OCI-LY3 (cell line): ENCODE measurements around the gene FZR1.

Experiments used
- H2AFZ ChIP-seq: fragments of 200-600, 300-600 bp; shearing (Covaris generic); 2 replicates; pipeline ENCODE4 v1.6.0; 2014; ENCODE audit warnings: antibody characterized with exemption, low read depth, low read length
- H3K27ac ChIP-seq: fragments of 200-600, 300-600 bp; sonication (generic); 2 replicates; pipeline ENCODE4 v1.5.1; 2014; ENCODE audit warnings: mild to moderate bottlenecking, low read length, moderate library complexity, mixed read lengths
- H3K27me3 ChIP-seq: fragments of 200-600, 300-600 bp; sonication (generic); 2 replicates; pipeline ENCODE4 v1.6.1; 2014; ENCODE audit warnings: low read depth, low read length, mixed read lengths
- H3K36me3 ChIP-seq: fragments of 200-600, 300-600 bp; sonication (generic); replicated peaks from 2 replicates; pipeline ENCODE3; 2014; ENCODE audit warnings: low read depth, low read length, mixed read lengths
- H3K4me1 ChIP-seq: fragments of 300-600, 200-600 bp; sonication (generic); 2 replicates; pipeline ENCODE4 v1.6.1; 2014; ENCODE audit warnings: low read length, mixed read lengths
- H3K4me2 ChIP-seq: fragments of 200-600, 300-600 bp; sonication (generic); 2 replicates; pipeline ENCODE4 v1.6.1; 2014; ENCODE audit warnings: low read length, mixed read lengths
- H3K4me3 ChIP-seq: fragments of 300-600, 200-600 bp; sonication (generic); 2 replicates; pipeline ENCODE4 v1.5.1; 2014; ENCODE audit warnings: antibody characterized with exemption, mild to moderate bottlenecking, low read length, moderate library complexity
- H3K79me2 ChIP-seq: fragments of 300-600, 200-600 bp; shearing (Covaris generic); 2 replicates; pipeline ENCODE4 v1.6.1; 2014; ENCODE audit warnings: mild to moderate bottlenecking, low read length, mixed read lengths
- H3K9ac ChIP-seq: fragments of 300-600, 200-600 bp; shearing (Covaris generic); 2 replicates; pipeline ENCODE4 v1.6.0; 2014; ENCODE audit warnings: mild to moderate bottlenecking, low read length, moderate library complexity
- H3K9me3 ChIP-seq: fragments of 200-600, 300-600 bp; shearing (Covaris generic); 2 replicates; pipeline ENCODE4 v1.6.1; 2014; ENCODE audit warnings: low read length, mixed read lengths; ENCODE audit not compliant: insufficient read depth
- H4K20me1 ChIP-seq: fragments of 200-600, 300-600 bp; sonication (generic); 2 replicates; pipeline ENCODE4 v1.6.1; 2016; ENCODE audit warnings: low read length, mixed read lengths; ENCODE audit not compliant: insufficient read depth
- EZH2phosphoT487 ChIP-seq: fragments of 200-600 bp; shearing (Covaris generic); IDR thresholded peaks from 2 replicates; pipeline ENCODE4 v1.6.1; 2018; ENCODE audit warnings: antibody characterized with exemption, mixed run types, low read depth
- TF ChIP-seq, protein P1 (sequence below): fragments of 200-600, 300-600 bp; sonication (generic); IDR thresholded peaks from 2 replicates; pipeline ENCODE4 v1.5.1; 2014; ENCODE audit warnings: antibody characterized with exemption, low read length, low read depth

Gene FZR1

DNA sequence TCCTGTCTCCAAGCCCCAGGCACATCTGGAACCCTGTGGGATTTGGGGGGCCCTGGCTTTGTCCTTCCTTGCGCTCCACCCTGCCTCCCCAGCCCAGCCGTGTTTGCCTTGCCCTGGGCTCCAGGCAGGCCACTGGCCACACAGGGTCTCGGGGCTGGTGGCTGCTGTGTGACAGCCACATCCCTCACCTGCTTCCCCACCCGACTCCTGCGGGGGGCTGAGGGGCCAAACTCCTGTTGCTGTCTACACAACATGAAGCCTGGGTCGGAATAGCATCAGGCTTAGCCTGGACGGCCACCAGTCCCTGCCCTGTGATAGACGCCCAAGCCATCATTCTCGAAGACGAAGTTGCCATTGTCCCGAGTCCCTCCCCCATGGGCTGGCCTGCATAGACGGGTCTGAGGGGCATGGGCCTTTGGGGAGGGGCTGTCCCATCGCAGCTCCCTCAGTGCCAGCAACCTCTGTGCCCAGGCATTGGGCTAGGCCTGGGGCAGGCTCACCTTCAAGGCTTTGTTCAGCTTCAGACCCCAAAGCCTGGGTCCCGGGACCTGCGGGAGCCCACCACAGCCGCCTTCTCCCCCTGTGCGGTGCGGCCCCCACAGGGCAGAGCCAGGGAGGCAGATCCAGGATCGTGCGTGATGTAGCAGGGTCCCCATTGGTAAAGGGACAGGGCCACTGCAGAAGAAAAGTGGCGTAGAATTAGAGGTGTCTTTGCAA is 17.4 kb downstream of the FZR1 start:
- H3K27me3 ChIP-seq = no peaks in the 10 kb centered on the region
- H3K4me2 ChIP-seq = no peak overlapping the region
- H3K36me3 ChIP-seq = peaks cover 54% of the 10 kb centered on the region
- TF ChIP-seq EZH2phosphoT487 = no peak
- TF ChIP-seq, protein P1, sequence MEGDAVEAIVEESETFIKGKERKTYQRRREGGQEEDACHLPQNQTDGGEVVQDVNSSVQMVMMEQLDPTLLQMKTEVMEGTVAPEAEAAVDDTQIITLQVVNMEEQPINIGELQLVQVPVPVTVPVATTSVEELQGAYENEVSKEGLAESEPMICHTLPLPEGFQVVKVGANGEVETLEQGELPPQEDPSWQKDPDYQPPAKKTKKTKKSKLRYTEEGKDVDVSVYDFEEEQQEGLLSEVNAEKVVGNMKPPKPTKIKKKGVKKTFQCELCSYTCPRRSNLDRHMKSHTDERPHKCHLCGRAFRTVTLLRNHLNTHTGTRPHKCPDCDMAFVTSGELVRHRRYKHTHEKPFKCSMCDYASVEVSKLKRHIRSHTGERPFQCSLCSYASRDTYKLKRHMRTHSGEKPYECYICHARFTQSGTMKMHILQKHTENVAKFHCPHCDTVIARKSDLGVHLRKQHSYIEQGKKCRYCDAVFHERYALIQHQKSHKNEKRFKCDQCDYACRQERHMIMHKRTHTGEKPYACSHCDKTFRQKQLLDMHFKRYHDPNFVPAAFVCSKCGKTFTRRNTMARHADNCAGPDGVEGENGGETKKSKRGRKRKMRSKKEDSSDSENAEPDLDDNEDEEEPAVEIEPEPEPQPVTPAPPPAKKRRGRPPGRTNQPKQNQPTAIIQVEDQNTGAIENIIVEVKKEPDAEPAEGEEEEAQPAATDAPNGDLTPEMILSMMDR = no peak
- H3K4me1 ChIP-seq = no peaks in the 10 kb centered on the region
- no peak overlapping the region for H3K27ac ChIP-seq
- no peak overlapping the region for H3K9ac ChIP-seq
- no peak overlapping the region for H3K4me3 ChIP-seq
- H3K9me3 ChIP-seq = no peaks in the 10 kb centered on the region
- peaks cover 38% of the 10 kb centered on the region for H3K79me2 ChIP-seq
- H2AFZ ChIP-seq = no peak overlapping the region
- peaks cover 47% of the 10 kb centered on the region for H4K20me1 ChIP-seq

DNA sequence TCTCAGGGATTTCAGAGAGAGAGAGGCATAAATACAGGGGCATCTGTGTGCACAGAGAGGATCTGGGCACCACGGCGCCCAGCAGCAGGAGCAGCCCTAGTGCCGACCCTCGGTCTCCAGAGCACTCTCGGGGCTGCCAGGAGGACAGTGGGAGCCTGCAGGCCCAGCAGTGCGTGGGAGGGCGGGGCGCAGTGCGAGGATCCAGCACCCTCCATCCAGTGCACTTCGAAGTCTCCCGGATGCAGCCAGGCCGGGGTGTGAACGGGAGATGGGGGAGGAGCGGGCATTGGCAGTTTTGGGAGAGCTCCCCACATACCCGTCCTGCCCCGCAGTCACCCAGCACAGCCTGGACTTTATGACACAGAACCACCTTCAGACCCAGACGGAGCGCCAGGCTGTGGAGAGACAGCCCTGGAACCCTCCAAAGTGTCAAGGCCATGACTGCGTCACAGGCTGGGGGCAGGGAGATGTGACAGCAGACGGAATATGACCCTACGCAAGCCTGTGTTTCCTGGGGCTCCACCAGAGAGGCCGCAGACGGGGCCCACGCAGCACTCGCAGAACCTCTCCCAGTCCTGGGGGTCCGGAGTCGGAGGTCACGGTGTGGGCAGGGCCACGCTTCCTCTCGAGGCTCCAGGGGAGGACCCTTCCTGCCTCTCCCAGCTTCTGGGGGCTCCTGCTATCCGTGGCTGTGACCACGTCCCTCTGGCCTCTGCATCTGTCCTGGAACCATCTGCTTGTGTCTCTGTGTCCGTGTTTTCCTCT is 18.1 kb downstream of the FZR1 start:
- no peaks in the 10 kb centered on the region for H3K4me1 ChIP-seq

DNA sequence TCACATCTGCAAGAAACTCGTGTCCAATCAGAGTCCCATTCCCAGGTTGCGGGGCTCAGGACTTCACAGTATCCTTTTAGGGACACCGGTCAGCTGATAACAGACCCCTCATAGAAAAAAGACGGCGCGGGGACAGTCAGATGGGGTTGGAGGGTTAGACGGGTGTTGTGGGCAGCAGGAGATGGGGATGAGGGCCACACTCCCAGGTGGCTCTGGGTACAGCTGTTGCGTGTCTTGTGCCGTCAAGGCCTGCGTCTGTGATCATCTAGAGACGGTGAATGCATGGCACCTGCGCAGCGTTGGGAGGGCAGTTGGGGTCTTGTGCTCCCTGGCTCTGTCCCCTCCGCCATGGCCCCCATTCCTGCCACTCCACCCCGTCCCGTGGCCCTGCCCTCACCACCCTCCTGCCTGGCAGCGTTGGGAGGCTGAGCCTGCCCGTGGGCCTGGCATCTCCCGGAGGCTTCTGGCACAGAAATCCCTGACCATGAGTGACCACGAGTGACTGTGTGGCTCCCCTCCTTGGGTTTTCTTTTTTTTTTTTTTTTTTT is 18.9 kb downstream of the FZR1 start:
- Histone ChIP-seq H2AFZ (no peak overlapping the region), H3K4me1 (no peaks in the 10 kb centered on the region), H3K27ac (no peak overlapping the region), H3K9ac (no peak overlapping the region), H3K79me2 (peaks cover 25% of the 10 kb centered on the region), H3K27me3 (no peaks in the 10 kb centered on the region), H3K36me3 (peaks cover 51% of the 10 kb centered on the region), H4K20me1 (peaks cover 33% of the 10 kb centered on the region), H3K9me3 (no peaks in the 10 kb centered on the region), H3K4me2 (no peak overlapping the region), H3K4me3 (no peak overlapping the region)
- TF ChIP-seq EZH2phosphoT487 = no peak
- TF ChIP-seq, protein P1 = no peak

More for the DNA sequence above, 18.1 kb downstream of the FZR1 start:
- peaks cover 31% of the 10 kb centered on the region for H3K79me2 ChIP-seq
- peaks cover 57% of the 10 kb centered on the region for H3K36me3 ChIP-seq
- H4K20me1 ChIP-seq = peaks cover 40% of the 10 kb centered on the region
- H2AFZ ChIP-seq = no peak overlapping the region
- no peak for TF ChIP-seq EZH2phosphoT487
- TF ChIP-seq, protein P1 = no peak
- no peak overlapping the region for H3K27ac ChIP-seq
- H3K9ac ChIP-seq = no peak overlapping the region
- no peaks in the 10 kb centered on the region for H3K9me3 ChIP-seq
- H3K27me3 ChIP-seq = no peaks in the 10 kb centered on the region
- no peak overlapping the region for H3K4me3 ChIP-seq
- H3K4me2 ChIP-seq = no peak overlapping the region
